ENCODE data around the gene ARMC5. TPM values are rescaled to one million over a fixed set of nuclear protein-coding genes. Genes with fewer than 3 reads are reported as not detected.

Gene ARMC5
- total and polyA plus RNA-seq, 8 donors = 2.6 to 29.8 (median 11.3) TPM; not detected in 1

GRCh38 chr16:31473264-31473984, 14.1 kb downstream of the ARMC5 start:
- Histone ChIP-seq H3K4me1 (peaks cover 35 to 75% (median 64%) of the 10 kb centered on the region in 4 donors), H3K27me3 (peaks cover 0 to 14% (median 0%) of the 10 kb centered on the region in 3 donors), H3K27ac (peak overlapping the region in 4 of 5 donors; percentile 44 to 96 (median 92)), H3K4me3 (peak overlapping the region; percentile 17 to 81 (median 61)), H3K36me3 (peaks cover 21 to 51% (median 42%) of the 10 kb centered on the region in 4 donors), H3K9me3 (no peaks in the 10 kb centered on the region)
- no peak for DNase-seq
- intact Hi-C loops (cut with DNase I; ENCODE audit: low total_unique reads) = no loop called here
- TF ChIP-seq POLR2A (IDR thresholded peaks at IDR 0.05) (no peak), EP300 (IDR thresholded peaks at IDR 0.05) (no peak), POLR2AphosphoS5 (IDR thresholded peaks at IDR 0.05) (no peak), CTCF (IDR thresholded peaks at IDR 0.05) (no peak)
- 82 to 89% (median 88%) methylated on average over 15 to 17 of the region's 17 CpGs for WGBS, 5 donors

DNA sequence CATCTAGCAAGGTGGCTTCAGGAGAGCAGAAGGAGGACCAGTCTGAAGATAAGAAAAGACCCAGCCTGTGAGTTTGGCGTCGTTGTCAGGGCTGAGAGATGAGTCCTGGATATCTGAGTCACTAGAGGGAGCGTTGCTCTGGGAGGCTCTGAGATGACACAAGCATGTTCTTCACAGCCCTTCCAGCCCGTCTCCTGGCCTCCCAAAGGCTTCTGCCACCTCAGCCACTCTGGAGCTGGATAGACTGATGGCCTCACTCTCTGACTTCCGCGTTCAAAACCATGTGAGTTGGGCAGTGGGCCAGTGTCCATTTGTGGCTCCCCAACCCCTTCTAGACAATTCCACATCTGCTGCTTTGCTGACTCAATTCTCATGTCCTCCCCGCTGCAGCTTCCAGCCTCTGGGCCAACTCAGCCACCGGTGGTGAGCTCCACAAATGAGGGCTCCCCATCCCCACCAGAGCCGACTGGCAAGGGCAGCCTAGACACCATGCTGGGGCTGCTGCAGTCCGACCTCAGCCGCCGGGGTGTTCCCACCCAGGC, 14.9 kb downstream of the ARMC5 start:
- intact Hi-C loops (cut with DNase I; ENCODE audit: low total_unique reads) = no loop called here
- no peak for TF ChIP-seq CTCF (IDR thresholded peaks at IDR 0.05)
- TF ChIP-seq POLR2AphosphoS5 (IDR thresholded peaks at IDR 0.05) = no peak
- no peak for TF ChIP-seq POLR2A (IDR thresholded peaks at IDR 0.05)
- no peak for TF ChIP-seq EP300 (IDR thresholded peaks at IDR 0.05)
- Histone ChIP-seq H3K36me3 (peaks cover 21 to 51% (median 42%) of the 10 kb centered on the region in 4 donors), H3K27me3 (peaks cover 0 to 14% (median 0%) of the 10 kb centered on the region in 3 donors), H3K4me1 (peaks cover 35 to 75% (median 64%) of the 10 kb centered on the region in 4 donors), H3K9me3 (no peaks in the 10 kb centered on the region), H3K27ac (peak overlapping the region in 3 of 5 donors; percentile 88 to 96 (median 96)), H3K4me3 (no peak overlapping the region)
- DNase-seq = no peak
- WGBS, 5 donors = 72 to 81% (median 80%) methylated on average over 12 of the region's 12 CpGs

GRCh38 chr16:31474773-31475738, 15.8 kb downstream of the ARMC5 start:
- Histone ChIP-seq H3K27ac (peak overlapping the region in 1 of 5 donors; percentile 18), H3K9me3 (no peaks in the 10 kb centered on the region), H3K4me3 (no peak overlapping the region), H3K36me3 (peaks cover 21 to 51% (median 42%) of the 10 kb centered on the region in 4 donors), H3K4me1 (peaks cover 35 to 75% (median 64%) of the 10 kb centered on the region in 4 donors), H3K27me3 (peaks cover 0 to 14% (median 0%) of the 10 kb centered on the region in 3 donors)
- intact Hi-C loops (cut with DNase I; ENCODE audit: low total_unique reads) = no loop called here
- DNase-seq = no peak
- TF ChIP-seq POLR2A (IDR thresholded peaks at IDR 0.05) (no peak), CTCF (IDR thresholded peaks at IDR 0.05) (no peak), POLR2AphosphoS5 (IDR thresholded peaks at IDR 0.05) (no peak), EP300 (IDR thresholded peaks at IDR 0.05) (no peak)
- 90 to 93% (median 92%) methylated on average over 12 of the region's 12 CpGs for WGBS, 5 donors

GRCh38 chr16:31475946-31476302, 16.6 kb downstream of the ARMC5 start:
- no peaks in the 10 kb centered on the region for H3K9me3 ChIP-seq
- H3K36me3 ChIP-seq = peaks cover 21 to 51% (median 42%) of the 10 kb centered on the region in 4 donors
- peak; percentile 45 to 62 for DNase-seq
- H3K4me1 ChIP-seq = peaks cover 32 to 81% (median 63%) of the 10 kb centered on the region in 4 donors
- H3K4me3 ChIP-seq = peak overlapping the region; percentile 37 to 59 (median 45)
- WGBS, 5 donors = 31 to 69% (median 47%) methylated on average over 26 of the region's 26 CpGs
- peaks cover 0 to 14% (median 0%) of the 10 kb centered on the region in 3 donors for H3K27me3 ChIP-seq
- intact Hi-C loops (cut with DNase I; ENCODE audit: low total_unique reads) = no loop called here
- peak overlapping the region in 4 of 5 donors; percentile 82 to 93 (median 88) for H3K27ac ChIP-seq
- TF ChIP-seq POLR2AphosphoS5 (IDR thresholded peaks at IDR 0.05) = no peak
- TF ChIP-seq CTCF (IDR thresholded peaks at IDR 0.05) = no peak
- no peak for TF ChIP-seq POLR2A (IDR thresholded peaks at IDR 0.05)
- TF ChIP-seq EP300 (IDR thresholded peaks at IDR 0.05) = no peak

All from stomach (tissue), 9 donors.